ENCODE measurements around the gene ELK1. TPM values are rescaled to one million over a fixed set of nuclear protein-coding genes. Genes with fewer than 3 reads are reported as not detected.

ELK1 gene
- total and polyA plus RNA-seq, 2 of the 4 experiments (the other 2 are of a cell fraction) = 10.0 to 24.3 TPM

DNA sequence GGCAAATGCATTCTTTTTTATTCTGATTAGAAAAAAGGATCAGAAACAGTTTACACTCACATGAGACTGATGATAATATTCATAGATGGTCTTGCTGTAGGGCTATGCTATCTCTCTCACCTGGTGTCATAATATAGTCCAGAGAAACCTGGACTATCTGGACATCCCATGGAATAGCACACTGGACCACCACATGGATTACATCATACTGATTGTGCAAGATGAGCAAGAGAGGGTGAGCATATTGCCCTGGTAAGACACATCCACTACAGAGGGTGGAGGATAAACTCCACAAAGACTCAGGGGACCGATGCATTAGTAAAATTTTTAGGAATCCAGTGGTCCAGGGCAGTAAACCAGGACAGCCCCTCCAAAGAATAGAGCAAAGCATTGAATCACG, 38.9 kb downstream of the ELK1 start:
- no peak overlapping the region for H3K4me2 ChIP-seq (ENCODE audit: low read depth, low read length)
- peak; percentile 61; the same call in 1 of the 2 replicates for TF ChIP-seq CEBPB (IDR thresholded peaks at IDR 0.05; ENCODE audit: low read depth, low read length)
- TF ChIP-seq RFX5 (IDR thresholded peaks at IDR 0.05; ENCODE audit: low read depth, low read length) = no peak
- no peak overlapping the region for H4K5ac ChIP-seq (ENCODE audit: low read depth, low read length)
- H4K91ac ChIP-seq (ENCODE audit: insufficient read depth, low read depth, low read length) = no peak overlapping the region
- no peak overlapping the region for H3K4me3 ChIP-seq (ENCODE audit: insufficient read depth, low read depth, low read length)
- H3K14ac ChIP-seq (replicated peaks; ENCODE audit: low read depth, low read length) = no peak overlapping the region
- dilution Hi-C loops (cut with HindIII; ENCODE audit: low sequenced_read_pairs, unreplicated experiment) = no loop called here
- no peaks in the 10 kb centered on the region for H3K4me1 ChIP-seq (ENCODE audit: control insufficient read depth, insufficient read depth, low read length)
- H2BK5ac ChIP-seq (ENCODE audit: low read depth, low read length, poor library complexity, severe bottlenecking) = no peak overlapping the region
- H3K27ac ChIP-seq (ENCODE audit: insufficient read depth, low read length) = no peak overlapping the region
- no peak overlapping the region for H3K56ac ChIP-seq (ENCODE audit: extremely low read depth, insufficient read depth, low read length)
- no peak overlapping the region for H2AFZ ChIP-seq (replicated peaks; ENCODE audit: low read length, poor library complexity)
- H4K8ac ChIP-seq (ENCODE audit: low read depth in 2 of 2, low read length in 2 of 2) = no peak overlapping the region
- in situ Hi-C loops (cut with MboI; ENCODE audit: low sequenced_read_pairs) = no loop called here
- peaks cover 3% of the 10 kb centered on the region for H4K20me1 ChIP-seq (ENCODE audit: insufficient read depth, low read length)
- no peak overlapping the region for H3K4ac ChIP-seq (ENCODE audit: low read depth, low read length)
- H3K36me3 ChIP-seq (ENCODE audit: control insufficient read depth, insufficient read depth, low read length) = no peaks in the 10 kb centered on the region
- intact Hi-C loops (cut with micrococcal nuclease) = no loop called here
- no TSS peak for BruUV-seq (replicated peaks)
- no peaks in the 10 kb centered on the region for H3K9me1 ChIP-seq (ENCODE audit: insufficient read depth, low read length)
- no peak overlapping the region for H2BK15ac ChIP-seq (ENCODE audit: low read depth, low read length)
- no peak overlapping the region for H3K18ac ChIP-seq (ENCODE audit: low read depth, low read length)
- H2BK120ac ChIP-seq (ENCODE audit: low read depth, low read length) = no peak overlapping the region
- no peak overlapping the region for H3K23ac ChIP-seq (ENCODE audit: low read depth, low read length)
- no peak for ATAC-seq (ENCODE audit: low read depth)
- H2AK5ac ChIP-seq (ENCODE audit: low read depth, low read length) = no peak overlapping the region
- H3K27me3 ChIP-seq (ENCODE audit: control insufficient read depth, insufficient read depth, low read length) = peaks cover 5% of the 10 kb centered on the region; the same call in 1 of the 2 replicates
- no peak overlapping the region for H2BK20ac ChIP-seq (ENCODE audit: low read depth, low read length)
- no CpG with 5 or more reads among the region's 2 CpGs for WGBS, 2 experiments (ENCODE audit: extremely low coverage in 2 of 2, insufficient read length in 1 of 2)
- ChIA-PET CTCF (no interaction called here), POLR2A (ENCODE audit: unreplicated experiment) (no interaction called here)
- H2AK9ac ChIP-seq (replicated peaks; ENCODE audit: low read depth, low read length, poor library complexity) = no peak overlapping the region
- no peak overlapping the region for H3K9ac ChIP-seq (ENCODE audit: low read depth, low read length)
- no peaks in the 10 kb centered on the region for H3K9me3 ChIP-seq (ENCODE audit: control insufficient read depth, insufficient read depth, low read length)
- DNase-seq = no peak
- no peaks in the 10 kb centered on the region for H3K79me1 ChIP-seq (ENCODE audit: low read depth in 1 of 2, low read length in 2 of 2)

Data from IMR-90 (cell line).